ENCODE measurements around the gene KLF6. TPM values are rescaled to one million over a fixed set of nuclear protein-coding genes. Genes with fewer than 3 reads are reported as not detected.

Gene KLF6
- total RNA-seq, 1 experiment from 2014 or later: 21.3 TPM

GRCh38 chr10:3779158-3779741, 5.8 kb downstream of the KLF6 start:
- no peak overlapping the region for H3K4me3 ChIP-seq
- peaks cover 93% of the 10 kb centered on the region for H3K36me3 ChIP-seq
- H3K9me3 ChIP-seq (replicated peaks): no peaks in the 10 kb centered on the region
- no peak for DNase-seq (ENCODE audit: low read depth in 1 of 2, low spot score in 2 of 2)
- peaks cover 82% of the 10 kb centered on the region for H3K4me1 ChIP-seq (replicated peaks)
- no peak overlapping the region for H3K27ac ChIP-seq
- no peaks in the 10 kb centered on the region for H3K27me3 ChIP-seq (replicated peaks)

GRCh38 chr10:3778692-3779157, 6.3 kb downstream of the KLF6 start:
- no peak overlapping the region for H3K4me3 ChIP-seq
- H3K4me1 ChIP-seq (replicated peaks): peaks cover 82% of the 10 kb centered on the region
- H3K36me3 ChIP-seq: peaks cover 93% of the 10 kb centered on the region
- no peaks in the 10 kb centered on the region for H3K9me3 ChIP-seq (replicated peaks)
- H3K27me3 ChIP-seq (replicated peaks): no peaks in the 10 kb centered on the region
- DNase-seq (ENCODE audit: low read depth in 1 of 2, low spot score in 2 of 2): no peak
- H3K27ac ChIP-seq: peak overlapping the region; percentile 7; the same call in 1 of the 2 replicates

- Histone ChIP-seq H3K9me3 (replicated peaks) (no peaks in the 10 kb centered on the region), H3K36me3 (peaks cover 91% of the 10 kb centered on the region), H3K27me3 (replicated peaks) (no peaks in the 10 kb centered on the region), H3K4me1 (replicated peaks) (peaks cover 82% of the 10 kb centered on the region), H3K27ac (peak overlapping the region; percentile 7; the same call in 1 of the 2 replicates), H3K4me3 (no peak overlapping the region)
- DNase-seq (ENCODE audit: low read depth in 1 of 2, low spot score in 2 of 2): no peak
Measured at GRCh38 chr10:3777981-3778691, 6.9 kb downstream of the KLF6 start.

- Histone ChIP-seq H3K36me3 (peaks cover 82% of the 10 kb centered on the region), H3K4me3 (no peak overlapping the region), H3K27me3 (replicated peaks) (no peaks in the 10 kb centered on the region), H3K27ac (peak overlapping the region; percentile 68), H3K9me3 (replicated peaks) (no peaks in the 10 kb centered on the region), H3K4me1 (replicated peaks) (peaks cover 76% of the 10 kb centered on the region)
- peak; percentile 88 to 90 for DNase-seq (ENCODE audit: low read depth in 1 of 2, low spot score in 2 of 2)
Measured at GRCh38 chr10:3776796-3777571, 8.0 kb downstream of the KLF6 start.

GRCh38 chr10:3775696-3776551, 9.1 kb downstream of the KLF6 start:
- Histone ChIP-seq H3K4me1 (replicated peaks) (peaks cover 65% of the 10 kb centered on the region), H3K36me3 (peaks cover 71% of the 10 kb centered on the region), H3K9me3 (replicated peaks) (no peaks in the 10 kb centered on the region), H3K27me3 (replicated peaks) (no peaks in the 10 kb centered on the region), H3K4me3 (no peak overlapping the region), H3K27ac (peak overlapping the region; percentile 68)
- DNase-seq (ENCODE audit: low read depth in 1 of 2, low spot score in 2 of 2): peak; percentile 50 to 62

- H3K4me3 ChIP-seq: no peak overlapping the region
- peak; percentile 81 to 82 for DNase-seq (ENCODE audit: low read depth in 1 of 2, low spot score in 2 of 2)
- peak overlapping the region; percentile 68 for H3K27ac ChIP-seq
- H3K4me1 ChIP-seq (replicated peaks): peaks cover 57% of the 10 kb centered on the region
- no peaks in the 10 kb centered on the region for H3K27me3 ChIP-seq (replicated peaks)
- H3K36me3 ChIP-seq: peaks cover 63% of the 10 kb centered on the region
- no peaks in the 10 kb centered on the region for H3K9me3 ChIP-seq (replicated peaks)
Measured at GRCh38 chr10:3774814-3775695, 10.0 kb downstream of the KLF6 start.

GRCh38 chr10:3774018-3774813, 10.8 kb downstream of the KLF6 start:
- peaks cover 54% of the 10 kb centered on the region for H3K36me3 ChIP-seq
- H3K4me3 ChIP-seq: no peak overlapping the region
- peaks cover 48% of the 10 kb centered on the region for H3K4me1 ChIP-seq (replicated peaks)
- H3K27me3 ChIP-seq (replicated peaks): no peaks in the 10 kb centered on the region
- DNase-seq (ENCODE audit: low read depth in 1 of 2, low spot score in 2 of 2): no peak
- peak overlapping the region; percentile 68 for H3K27ac ChIP-seq
- H3K9me3 ChIP-seq (replicated peaks): no peaks in the 10 kb centered on the region

GRCh38 chr10:3773460-3774017, 11.5 kb downstream of the KLF6 start:
- no peak for DNase-seq (ENCODE audit: low read depth in 1 of 2, low spot score in 2 of 2)
- Histone ChIP-seq H3K4me3 (no peak overlapping the region), H3K9me3 (replicated peaks) (no peaks in the 10 kb centered on the region), H3K4me1 (replicated peaks) (peaks cover 41% of the 10 kb centered on the region), H3K36me3 (peaks cover 47% of the 10 kb centered on the region), H3K27me3 (replicated peaks) (no peaks in the 10 kb centered on the region), H3K27ac (no peak overlapping the region)

- DNase-seq (ENCODE audit: low read depth in 1 of 2, low spot score in 2 of 2): no peak
- Histone ChIP-seq H3K4me1 (replicated peaks) (peaks cover 33% of the 10 kb centered on the region), H3K27me3 (replicated peaks) (no peaks in the 10 kb centered on the region), H3K9me3 (replicated peaks) (no peaks in the 10 kb centered on the region), H3K36me3 (peaks cover 38% of the 10 kb centered on the region), H3K27ac (no peak overlapping the region), H3K4me3 (no peak overlapping the region)
Measured at GRCh38 chr10:3772361-3773171, 12.4 kb downstream of the KLF6 start.

- DNase-seq (ENCODE audit: low read depth in 1 of 2, low spot score in 2 of 2): no peak
- Histone ChIP-seq H3K4me1 (replicated peaks) (peaks cover 28% of the 10 kb centered on the region), H3K27me3 (replicated peaks) (no peaks in the 10 kb centered on the region), H3K9me3 (replicated peaks) (no peaks in the 10 kb centered on the region), H3K36me3 (peaks cover 23% of the 10 kb centered on the region), H3K4me3 (no peak overlapping the region), H3K27ac (no peak overlapping the region)
Measured at GRCh38 chr10:3770611-3771110, 14.3 kb downstream of the KLF6 start.

- H3K4me3 ChIP-seq: no peak overlapping the region
- H3K27ac ChIP-seq: no peak overlapping the region
- peaks cover 28% of the 10 kb centered on the region for H3K4me1 ChIP-seq (replicated peaks)
- no peak for DNase-seq (ENCODE audit: low read depth in 1 of 2, low spot score in 2 of 2)
- H3K27me3 ChIP-seq (replicated peaks): no peaks in the 10 kb centered on the region
- no peaks in the 10 kb centered on the region for H3K9me3 ChIP-seq (replicated peaks)
- H3K36me3 ChIP-seq: peaks cover 12% of the 10 kb centered on the region
Measured at GRCh38 chr10:3769556-3769955, 15.5 kb downstream of the KLF6 start.
